H9 (cell line): ENCODE data around the gene FAM89B. TPM values are rescaled to one million over a fixed set of nuclear protein-coding genes. Genes with fewer than 3 reads are reported as not detected.
A peak's percentile ranks its signal among the peaks of the same experiment; 100 is the strongest.
"Not testable (repeated sequence)": the region's sequence is repeated elsewhere in the genome, so short reads cannot be mapped to it uniquely, and the experiment has no call there.

ENCODE experiments used
- DNase-seq: peaks from one replicate; pipeline ENCODE4 v3.0.0-alpha.2; 2017
- H2AFZ ChIP-seq: one replicate; pipeline ENCODE4 v1.6.1; 2013; ENCODE audit warnings: mild to moderate bottlenecking, low read length, control low read depth, moderate library complexity
- H2AK5ac ChIP-seq: 2 replicates; pipeline ENCODE4 v1.6.1; 2013; ENCODE audit warnings: low read length, control low read depth, mixed read lengths; ENCODE audit not compliant: insufficient read length
- H2BK120ac ChIP-seq: one replicate; pipeline ENCODE4 v1.6.1; 2013; ENCODE audit warnings: low read depth, mild to moderate bottlenecking, low read length, control low read depth, inconsistent platforms; ENCODE audit not compliant: poor library complexity, severe bottlenecking
- H2BK12ac ChIP-seq: 2 replicates; pipeline ENCODE4 v1.6.1; 2013; ENCODE audit warnings: low read length, control low read depth, mixed read lengths, low read depth; ENCODE audit not compliant: insufficient read length
- H2BK15ac ChIP-seq: 2 replicates; pipeline ENCODE4 v1.6.1; 2013; ENCODE audit warnings: low read depth, low read length, control low read depth
- H2BK20ac ChIP-seq: one replicate; pipeline ENCODE4 v1.6.1; 2013; ENCODE audit warnings: low read depth, mild to moderate bottlenecking, low read length, control low read depth, inconsistent platforms; ENCODE audit not compliant: poor library complexity, severe bottlenecking
- H2BK5ac ChIP-seq: 2 replicates; pipeline ENCODE4 v1.6.1; 2013; ENCODE audit warnings: low read length, control low read depth, mixed read lengths; ENCODE audit not compliant: insufficient read length
- H3K14ac ChIP-seq: 2 replicates; pipeline ENCODE4 v1.6.1; 2013; ENCODE audit warnings: low read length, control low read depth; ENCODE audit not compliant: insufficient read depth
- H3K18ac ChIP-seq: 2 replicates; pipeline ENCODE4 v1.6.1; 2013; ENCODE audit warnings: low read depth, mild to moderate bottlenecking, mixed read lengths, low read length, control low read depth; ENCODE audit not compliant: insufficient read length
- H3K23ac ChIP-seq: 2 replicates; pipeline ENCODE4 v1.6.1; 2013; ENCODE audit warnings: low read length, control low read depth, mixed read lengths, low read depth; ENCODE audit not compliant: insufficient read length
- H3K23me2 ChIP-seq: 2 replicates; pipeline ENCODE4 v1.6.1; 2013; ENCODE audit warnings: low read depth, mild to moderate bottlenecking, mixed read lengths, low read length, control low read depth; ENCODE audit not compliant: insufficient read length, poor library complexity, severe bottlenecking
- H3K27ac ChIP-seq: 2 replicates; pipeline ENCODE4 v1.5.1; 2013; ENCODE audit warnings: low read length, control low read depth, mixed read lengths, low read depth; ENCODE audit not compliant: insufficient read length
- H3K27me3 ChIP-seq: 2 replicates; pipeline ENCODE4 v1.6.1; 2013; ENCODE audit warnings: low read length, control low read depth, inconsistent platforms; ENCODE audit not compliant: insufficient read depth
- H3K4ac ChIP-seq: 2 replicates; pipeline ENCODE4 v1.6.1; 2013; ENCODE audit warnings: low read depth, mild to moderate bottlenecking, control low read depth, inconsistent platforms, low read length, moderate library complexity
- H3K4me1 ChIP-seq: 2 replicates; pipeline ENCODE4 v1.6.1; 2013; ENCODE audit warnings: low read length, control low read depth, inconsistent platforms; ENCODE audit not compliant: insufficient read depth
- H3K4me2 ChIP-seq: 2 replicates; pipeline ENCODE4 v1.6.1; 2013; ENCODE audit warnings: low read length, control low read depth, mixed read lengths; ENCODE audit not compliant: insufficient read length, insufficient read depth
- H3K56ac ChIP-seq: 2 replicates; pipeline ENCODE4 v1.6.1; 2013; ENCODE audit warnings: low read depth, mild to moderate bottlenecking, mixed read lengths, low read length, control low read depth; ENCODE audit not compliant: insufficient read length
- H3K79me1 ChIP-seq: 2 replicates; pipeline ENCODE4 v1.6.1; 2013; ENCODE audit warnings: low read depth, mild to moderate bottlenecking, moderate library complexity, low read length, control low read depth, inconsistent platforms; ENCODE audit not compliant: insufficient read depth, poor library complexity, severe bottlenecking
- H3K79me2 ChIP-seq: 2 replicates; pipeline ENCODE4 v1.6.1; 2013; ENCODE audit warnings: low read length, control low read depth, inconsistent platforms; ENCODE audit not compliant: insufficient read depth
- H3K9ac ChIP-seq: 2 replicates; pipeline ENCODE4 v1.6.1; 2013; ENCODE audit warnings: low read length, control low read depth, mixed read lengths; ENCODE audit not compliant: insufficient read length; ENCODE audit errors: extremely low read depth
- H3K9me3 ChIP-seq: one replicate; pipeline ENCODE4 v1.6.1; 2013; ENCODE audit warnings: low read depth, low read length, inconsistent platforms; ENCODE audit not compliant: control insufficient read depth
- H3T11ph ChIP-seq: one replicate; pipeline ENCODE4 v1.6.1; 2013; ENCODE audit warnings: mild to moderate bottlenecking, low read length, control low read depth, inconsistent platforms
- H4K20me1 ChIP-seq: one replicate; pipeline ENCODE4 v1.6.1; 2013; ENCODE audit not compliant: control insufficient read depth, insufficient read length, insufficient read depth
- H4K5ac ChIP-seq: 2 replicates; pipeline ENCODE4 v1.6.1; 2013; ENCODE audit warnings: low read depth, mild to moderate bottlenecking, mixed read lengths, low read length, control low read depth; ENCODE audit not compliant: insufficient read length
- H4K8ac ChIP-seq: replicated peaks from 2 replicates; pipeline ENCODE4 v1.6.1; 2013; ENCODE audit warnings: low read length, control low read depth, mixed read lengths, low read depth; ENCODE audit not compliant: insufficient read length
- H4K91ac ChIP-seq: 2 replicates; pipeline ENCODE4 v1.6.1; 2013; ENCODE audit warnings: low read depth, mild to moderate bottlenecking, moderate library complexity, mixed read lengths, low read length, control low read depth; ENCODE audit not compliant: insufficient read length
- H3K27ac Mint-ChIP-seq, 3 experiments: 2 replicates in 2 of 3; 3 replicates in 1 of 3; pipeline ENCODE4 v1.8.0; 2020 to 2021; ENCODE audit warnings: mixed read lengths in 3 of 3, mild to moderate bottlenecking in 1 of 3, moderate library complexity in 1 of 3
- H3K27me3 Mint-ChIP-seq: 2 replicates; pipeline ENCODE4 v1.8.0; 2021; ENCODE audit warnings: low read depth, mild to moderate bottlenecking, moderate library complexity, mixed read lengths
- H3K36me3 Mint-ChIP-seq, 3 experiments: 2 replicates in 2 of 3; 3 replicates in 1 of 3; pipeline ENCODE4 v1.8.0; 2020 to 2021; ENCODE audit warnings: low read depth in 3 of 3, mixed read lengths in 3 of 3; ENCODE audit not compliant: insufficient read depth in 1 of 3
- H3K4me1 Mint-ChIP-seq, 2 experiments: 2 replicates each; pipeline ENCODE4 v1.8.0; 2020; ENCODE audit warnings: mixed read lengths in 2 of 2
- H3K4me3 Mint-ChIP-seq, 2 experiments: 2 replicates in 1 of 2; 3 replicates in 1 of 2; pipeline ENCODE4 v1.8.0; 2020 to 2021; ENCODE audit warnings: mild to moderate bottlenecking in 2 of 2, mixed read lengths in 2 of 2, moderate library complexity in 1 of 2
- H3K9me3 Mint-ChIP-seq, 2 experiments: 2 replicates in 1 of 2; 3 replicates in 1 of 2; pipeline ENCODE4 v1.8.0; 2020; ENCODE audit warnings: mild to moderate bottlenecking in 2 of 2, mixed read lengths in 2 of 2, moderate library complexity in 1 of 2
- CTCF ChIP-seq: fragments of 200-600 bp; sonication (generic); conservative IDR thresholded peaks from 3 replicates; pipeline ENCODE4 v1.8.0; 2021; ENCODE audit warnings: antibody characterized with exemption, mild to moderate bottlenecking
- WGBS: extraction: QIAGEN DNeasy Blood & Tissue Kit; methylation state at CpG from one replicate; pipeline ENCODE4 v1.1.7; 2013; ENCODE audit warnings: missing lambda C conversion rate, low lambda C conversion rate, mixed read lengths; ENCODE audit not compliant: insufficient read length; ENCODE audit errors: extremely low coverage; 5-methylcytosine and 5-hydroxymethylcytosine counted together
- long read RNA-seq: library from polyadenylated mRNA; unstranded; transcript quantifications from one replicate; pipeline ENCODE4 v2.0.0, GENCODE V29; 2020
- total RNA-seq: library from RNA; stranded (reverse); gene quantifications from 2 replicates; pipeline ENCODE4 v1.2.1, GENCODE V29; 2021

The FAM89B gene
- total RNA-seq: 20.0 and 21.7 TPM in 2 replicates
- long read RNA-seq, partial matches to known transcripts: 2 of 2 reads
- long read RNA-seq, other reads (novel, unspliced or antisense): 0 of 2 reads

DNA sequence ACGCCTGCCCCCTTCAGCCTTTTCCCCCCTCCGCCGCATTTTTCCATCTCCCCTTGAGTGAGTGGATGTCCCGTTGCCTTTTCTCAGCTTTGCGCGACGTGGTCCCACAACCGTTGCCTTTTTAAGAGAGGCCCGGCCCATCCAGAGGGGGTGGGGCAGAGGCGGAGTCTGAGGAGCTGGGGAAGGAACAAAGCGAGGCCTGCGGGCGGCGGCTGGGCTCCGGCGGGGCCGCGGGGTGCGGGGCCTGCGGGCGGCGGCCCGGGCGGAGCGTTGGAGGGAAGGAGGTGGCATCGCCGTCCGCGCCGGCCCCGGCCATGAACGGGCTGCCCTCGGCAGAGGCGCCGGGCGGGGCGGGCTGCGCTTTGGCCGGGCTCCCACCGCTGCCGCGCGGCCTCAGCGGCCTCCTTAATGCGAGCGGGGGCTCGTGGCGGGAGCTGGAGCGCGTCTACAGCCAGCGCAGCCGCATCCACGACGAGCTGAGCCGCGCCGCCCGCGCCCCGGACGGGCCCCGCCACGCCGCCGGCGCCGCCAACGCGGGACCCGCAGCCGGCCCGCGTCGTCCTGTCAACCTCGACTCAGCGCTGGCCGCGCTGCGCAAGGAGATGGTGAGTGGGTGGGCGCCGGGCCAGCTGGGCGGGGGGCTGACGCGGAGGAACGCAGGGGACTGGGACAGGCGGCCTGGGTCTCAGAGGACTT, at the start of gene FAM89B:
TSS of gene FAM89B (plus strand) at position 183 of the 696 bp plus-strand sequence. CDS start at position 315, 132 bp downstream.
- no CpG with 5 or more reads among the region's 86 CpGs for WGBS
- no peak within 1 kb of the TSS for H3K18ac ChIP-seq
- Mint-ChIP-seq H3K36me3 (peaks cover 6 to 14% (median 9%) of the 10 kb centered on the region in 3 experiments; a peak in 6 of 7 replicates), H3K27me3 (peaks cover 21% of the 10 kb centered on the region), H3K4me1 (peaks cover 38 to 54% of the 10 kb centered on the region in 2 experiments), H3K4me3 (peak within 1 kb of the TSS; percentile 99), H3K9me3 (no peaks in the 10 kb centered on the region; a peak in 1 of 5 replicates), H3K27ac (peak within 1 kb of the TSS in 2 of 3 experiments; percentile 70 to 85; a peak in 3 of 7 replicates)
- H3K9me3 ChIP-seq: no peaks in the 10 kb centered on the region
- H2BK20ac ChIP-seq: no peak within 1 kb of the TSS
- no peak within 1 kb of the TSS for H3K56ac ChIP-seq
- H4K91ac ChIP-seq: no peak within 1 kb of the TSS
- TF ChIP-seq CTCF: no peak
- no peak within 1 kb of the TSS for H3K4ac ChIP-seq
- H2BK15ac ChIP-seq: no peak within 1 kb of the TSS
- no peaks in the 10 kb centered on the region for H4K20me1 ChIP-seq
- no peak within 1 kb of the TSS for H3K9ac ChIP-seq
- DNase-seq: peak; percentile 79
- no peak within 1 kb of the TSS for H3K14ac ChIP-seq
- peak within 1 kb of the TSS; percentile 78 for H3K4me2 ChIP-seq
- H3K79me1 ChIP-seq: peaks cover 4% of the 10 kb centered on the region
- H3K27me3 ChIP-seq: peaks cover 8% of the 10 kb centered on the region; the same call in 1 of the 2 replicates
- H2BK120ac ChIP-seq: no peak within 1 kb of the TSS
- H2BK12ac ChIP-seq: no peak within 1 kb of the TSS
- H3K23ac ChIP-seq: no peak within 1 kb of the TSS
- no peak within 1 kb of the TSS for H2AFZ ChIP-seq
- no peak within 1 kb of the TSS for H4K8ac ChIP-seq
- H3K27ac ChIP-seq: no peak within 1 kb of the TSS
- peaks cover 25% of the 10 kb centered on the region for H3K23me2 ChIP-seq
- H4K5ac ChIP-seq: no peak within 1 kb of the TSS
- no peak within 1 kb of the TSS for H2BK5ac ChIP-seq
- no peaks in the 10 kb centered on the region; the same call in 1 of the 2 replicates for H3K4me1 ChIP-seq
- H2AK5ac ChIP-seq: no peak within 1 kb of the TSS
- H3T11ph ChIP-seq: no peak within 1 kb of the TSS
- no peaks in the 10 kb centered on the region; the same call in 1 of the 2 replicates for H3K79me2 ChIP-seq

DNA sequence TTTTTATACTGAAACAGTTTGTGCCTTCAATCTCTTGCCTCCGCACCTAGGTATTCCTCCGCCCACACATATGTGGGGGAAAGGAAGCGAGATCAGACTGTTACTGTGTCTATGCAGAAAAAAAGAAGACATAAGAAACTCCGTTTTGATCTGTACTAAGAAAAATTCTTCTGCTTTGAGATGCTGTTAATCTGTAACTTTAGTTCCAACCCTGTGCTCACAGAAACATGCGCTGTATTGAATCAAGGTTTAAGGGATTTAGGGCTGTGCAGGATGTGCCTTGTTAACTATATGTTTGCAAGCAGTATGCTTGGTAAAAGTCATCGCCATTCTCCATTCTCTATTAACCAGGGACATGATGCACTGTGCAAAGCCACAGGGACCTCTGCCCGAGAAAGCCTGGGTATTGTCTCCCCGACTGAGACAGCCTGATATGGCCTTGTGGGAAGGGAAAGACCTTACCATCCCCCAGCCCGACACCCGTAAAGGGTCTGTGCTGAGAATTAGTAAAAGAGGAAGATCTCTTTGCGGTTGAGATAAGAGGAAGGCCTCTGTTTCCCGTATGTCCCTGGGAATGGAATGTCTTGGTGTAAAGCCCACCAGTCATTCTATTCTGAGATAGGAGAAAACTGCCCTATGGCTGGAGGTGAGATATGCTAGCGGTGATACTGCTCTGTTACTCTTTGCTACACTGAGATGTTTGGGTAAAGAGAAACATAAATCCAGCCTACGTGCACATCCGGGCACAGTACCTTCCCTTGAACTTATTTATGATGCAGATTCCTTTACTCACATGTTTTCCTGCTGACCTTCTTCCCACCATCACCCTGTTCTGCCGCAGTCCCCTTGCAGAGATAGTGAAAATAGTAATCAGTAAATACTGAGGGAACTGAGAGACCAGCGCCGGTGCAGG, 49.4 kb upstream of the FAM89B start:
- not testable (repeated sequence) for H3K27ac Mint-ChIP-seq, DNase-seq
- H3K4me1 Mint-ChIP-seq: peaks cover 24 to 34% of the 10 kb centered on the region in 2 experiments

More for the DNA sequence above, 49.4 kb upstream of the FAM89B start:
- H3K4me2 ChIP-seq, H4K5ac ChIP-seq, H2BK120ac ChIP-seq, H2AFZ ChIP-seq, H3K4me1 ChIP-seq, H4K91ac ChIP-seq, H3K56ac ChIP-seq, H3K18ac ChIP-seq, H2BK12ac ChIP-seq, H3K9me3 ChIP-seq, H4K8ac ChIP-seq, H3K27me3 ChIP-seq, H2BK20ac ChIP-seq, H3T11ph ChIP-seq, H3K23ac ChIP-seq, H3K9me3 Mint-ChIP-seq, H3K23me2 ChIP-seq, H3K4ac ChIP-seq, H3K9ac ChIP-seq, H2BK15ac ChIP-seq, H3K4me3 Mint-ChIP-seq, H2AK5ac ChIP-seq, H3K79me2 ChIP-seq, H3K27ac ChIP-seq, H3K14ac ChIP-seq, H4K20me1 ChIP-seq, H3K79me1 ChIP-seq, H2BK5ac ChIP-seq: not testable (repeated sequence)
- Mint-ChIP-seq H3K36me3 (peaks cover 9 to 12% (median 9%) of the 10 kb centered on the region in 3 experiments; a peak in 6 of 7 replicates), H3K27me3 (peaks cover 18% of the 10 kb centered on the region)
- WGBS: no CpG with 5 or more reads among the region's 18 CpGs
